Measurements from ENCODE around the gene SLC47A2.

SLC47A2 gene

GRCh38 chr17:19724501-19725420 is 8.4 kb upstream of the SLC47A2 start:
- no peak for TF ChIP-seq EP300 (IDR thresholded peaks at IDR 0.05; ENCODE audit: borderline replicate concordance)
- no peak for TF ChIP-seq MAX (IDR thresholded peaks at IDR 0.05)
- no peak for TF ChIP-seq EGR1 (IDR thresholded peaks at IDR 0.05)
- TF ChIP-seq YY1 (IDR thresholded peaks at IDR 0.05; ENCODE audit: low read depth): no peak
- TF ChIP-seq CEBPB (IDR thresholded peaks at IDR 0.05): no peak

GRCh38 chr17:19723964-19724363 is 7.6 kb upstream of the SLC47A2 start:
- TF ChIP-seq FOXM1 (IDR thresholded peaks at IDR 0.05; ENCODE audit: borderline replicate concordance, low read depth) (no peak), TEAD4 (IDR thresholded peaks at IDR 0.05) (no peak)

- TF ChIP-seq TAF1 (IDR thresholded peaks at IDR 0.05; ENCODE audit: low read depth) (no peak), EGR1 (IDR thresholded peaks at IDR 0.05) (no peak; the same call in 1 of the 2 replicates), NFIC (IDR thresholded peaks at IDR 0.05) (peak; percentile 99), TCF12 (IDR thresholded peaks at IDR 0.05; ENCODE audit: low read depth) (peak; percentile 98), REST (IDR thresholded peaks at IDR 0.05; ENCODE audit: low read depth) (no peak), ZBTB7A (IDR thresholded peaks at IDR 0.05; ENCODE audit: low read depth) (peak; percentile 95), FOXM1 (IDR thresholded peaks at IDR 0.05; ENCODE audit: borderline replicate concordance, low read depth) (peak; percentile 94), RAD21 (IDR thresholded peaks at IDR 0.05; ENCODE audit: low read depth) (peak; percentile 4; the same call in 1 of the 2 replicates), EP300 (IDR thresholded peaks at IDR 0.05; ENCODE audit: borderline replicate concordance) (peak; percentile 98), USF1 (IDR thresholded peaks at IDR 0.05) (peak; percentile 97), MAX (IDR thresholded peaks at IDR 0.05) (peak; percentile 84; the same call in 1 of the 2 replicates), YY1 (IDR thresholded peaks at IDR 0.05; ENCODE audit: low read depth) (0 out of 2 replicates have a peak, but pooled peaks have one; percentile 16), CEBPB (IDR thresholded peaks at IDR 0.05) (no peak), TEAD4 (IDR thresholded peaks at IDR 0.05) (peak; percentile 71)
Measured at GRCh38 chr17:19720631-19721426, 4.4 kb upstream of the SLC47A2 start.

- TF ChIP-seq YY1 (IDR thresholded peaks at IDR 0.05; ENCODE audit: low read depth) (no peak), USF1 (IDR thresholded peaks at IDR 0.05) (no peak), EGR1 (IDR thresholded peaks at IDR 0.05) (0 out of 2 replicates have a peak, but pooled peaks have one; percentile 1)
Measured at GRCh38 chr17:19720210-19720475, 3.8 kb upstream of the SLC47A2 start.

- TF ChIP-seq TEAD4 (IDR thresholded peaks at IDR 0.05): peak; percentile 74
- TF ChIP-seq TAF1 (IDR thresholded peaks at IDR 0.05; ENCODE audit: low read depth): no peak
- TF ChIP-seq CREB1 (IDR thresholded peaks at IDR 0.05; ENCODE audit: low read depth): no peak
- TF ChIP-seq YY1 (IDR thresholded peaks at IDR 0.05; ENCODE audit: low read depth): peak; percentile 47
- TF ChIP-seq RAD21 (IDR thresholded peaks at IDR 0.05; ENCODE audit: low read depth): no peak
- TF ChIP-seq EGR1 (IDR thresholded peaks at IDR 0.05): 0 out of 2 replicates have a peak, but pooled peaks have one; percentile 32
- no peak for TF ChIP-seq CEBPB (IDR thresholded peaks at IDR 0.05)
- TF ChIP-seq USF1 (IDR thresholded peaks at IDR 0.05): no peak; the same call in 1 of the 2 replicates
- TF ChIP-seq MAX (IDR thresholded peaks at IDR 0.05): peak; percentile 65
- peak; percentile 91 for TF ChIP-seq TCF12 (IDR thresholded peaks at IDR 0.05; ENCODE audit: low read depth)
- no peak for TF ChIP-seq ZBTB7A (IDR thresholded peaks at IDR 0.05; ENCODE audit: low read depth)
- peak; percentile 97 for TF ChIP-seq EP300 (IDR thresholded peaks at IDR 0.05; ENCODE audit: borderline replicate concordance)
- TF ChIP-seq NFIC (IDR thresholded peaks at IDR 0.05): peak; percentile 91
- no peak for TF ChIP-seq REST (IDR thresholded peaks at IDR 0.05; ENCODE audit: low read depth)
- peak; percentile 87 for TF ChIP-seq FOXM1 (IDR thresholded peaks at IDR 0.05; ENCODE audit: borderline replicate concordance, low read depth)
Measured at GRCh38 chr17:19719355-19720209, 3.2 kb upstream of the SLC47A2 start.
